HCT116 (cell line): ENCODE data around the gene SLC8A1. TPM values are rescaled to one million over a fixed set of nuclear protein-coding genes. Genes with fewer than 3 reads are reported as not detected.

ENCODE experiments used
- ATAC-seq: fragments of 200-7000 bp; cut with Tn5 transposase; 2 replicates; pipeline ENCODE4 v1.9.1; 2020; ENCODE audit warnings: mild to moderate bottlenecking, moderate library complexity
- BruUV-seq: library from RNA; stranded (reverse); fragments of 400-500 nt; replicated peaks from 2 replicates; lab custom pipeline; 2021; lab: Mats Ljungman, UMichigan
- CTCF ChIA-PET: fragments of 300-600 bp; sonication (Branson Sonifier 250); formaldehyde crosslinking; loops from one replicate; lab custom pipeline; 2021; ENCODE audit warnings: antibody characterized with exemption; lab: Charles Lee
- POLR2A ChIA-PET: fragments of 300-600, 350-600 bp; sonication (Branson Sonifier 250); formaldehyde crosslinking; loops from one replicate; lab custom pipeline; 2021; ENCODE audit warnings: antibody characterized with exemption; lab: Charles Lee
- RAD21 ChIA-PET, 2 experiments: fragments of 300-600 bp; sonication (Branson Sonifier 250); formaldehyde crosslinking; loops; one replicate each; lab custom pipeline; 2023; ENCODE audit warnings: low total read pairs in 2 of 2; ENCODE audit not compliant: uncharacterized antibody in 2 of 2, unreplicated experiment in 2 of 2, low non-redundant PET in 1 of 2; lab: Charles Lee
- DNase-seq: peaks from one replicate; pipeline ENCODE4 v3.0.0-alpha.2; 2010; ENCODE audit warnings: low read depth, low spot score
- H2AFZ ChIP-seq: fragments of 200-600 bp; shearing (Covaris generic), sonication (generic); 2 replicates; pipeline ENCODE4 v1.6.1; 2017; ENCODE audit warnings: low read depth, mixed run types, mixed read lengths, antibody characterized with exemption, low read length; ENCODE audit not compliant: poor library complexity, severe bottlenecking
- H3K27ac ChIP-seq: 2 replicates; pipeline ENCODE4 v1.5.1; 2012; ENCODE audit warnings: low read depth, low read length
- H3K27me3 ChIP-seq: fragments of 200-600 bp; sonication (generic); 2 replicates; pipeline ENCODE4 v1.6.1; 2016; ENCODE audit warnings: mixed run types, low read length, mixed read lengths; ENCODE audit not compliant: insufficient read depth
- H3K36me3 ChIP-seq, 2 experiments: fragments of 200-500 bp in 1 of 2; fragments of 200-600 bp in 1 of 2; sonication (Bioruptor generic) in 1 of 2; sonication (generic) in 1 of 2; 2 replicates each; pipeline versions ENCODE4 v1.5.1 to v1.6.1; 2014 to 2016; ENCODE audit warnings: low read length in 2 of 2, inconsistent platforms in 1 of 2, mixed read lengths in 1 of 2, mixed run types in 1 of 2; ENCODE audit not compliant: insufficient read depth in 2 of 2, control insufficient read depth in 1 of 2
- H3K4me1 ChIP-seq, 2 experiments: fragments of 200-600 bp in 1 of 2; sonication (generic) in 1 of 2; 2 replicates each; pipeline versions ENCODE4 v1.5.1 to v1.6.1; 2012 to 2017; ENCODE audit warnings: low read length in 2 of 2, inconsistent platforms in 1 of 2, mild to moderate bottlenecking in 1 of 2, mixed read lengths in 1 of 2, mixed run types in 1 of 2, moderate library complexity in 1 of 2; ENCODE audit not compliant: insufficient read depth in 2 of 2, control insufficient read depth in 1 of 2
- H3K4me2 ChIP-seq: fragments of 200-600 bp; sonication (generic); 2 replicates; pipeline ENCODE4 v1.6.1; 2017; ENCODE audit warnings: mixed run types, low read length, mixed read lengths
- H3K4me3 ChIP-seq, 2 experiments: fragments of 200-600 bp in 1 of 2; sonication (generic) in 1 of 2; replicated peaks in 1 of 2; 2 replicates each; pipeline ENCODE4 v1.5.1; 2011 to 2016; ENCODE audit warnings: low read length in 2 of 2, control low read depth in 1 of 2, low read depth in 1 of 2, mild to moderate bottlenecking in 1 of 2, mixed read lengths in 1 of 2, mixed run types in 1 of 2
- H3K79me2 ChIP-seq: fragments of 200-600 bp; sonication (generic); 2 replicates; pipeline ENCODE4 v1.6.1; 2017; ENCODE audit warnings: mild to moderate bottlenecking, mixed run types, low read length, moderate library complexity, mixed read lengths; ENCODE audit not compliant: insufficient read depth
- H3K9ac ChIP-seq: fragments of 200-600 bp; sonication (generic); 2 replicates; pipeline ENCODE4 v1.6.1; 2016; ENCODE audit warnings: low read length, mixed read lengths
- H3K9me2 ChIP-seq: fragments of 200-600 bp; sonication (generic), shearing (Covaris generic); 2 replicates; pipeline ENCODE4 v1.6.1; 2017; ENCODE audit warnings: mixed run types, mild to moderate bottlenecking, moderate library complexity; ENCODE audit not compliant: insufficient read depth
- H3K9me3 ChIP-seq, 2 experiments: fragments of 200-500 bp in 1 of 2; fragments of 200-600 bp in 1 of 2; sonication (Bioruptor generic) in 1 of 2; sonication (generic) in 1 of 2; 2 replicates each; pipeline ENCODE4 v1.6.1; 2014 to 2017; ENCODE audit warnings: low read length in 2 of 2, mixed read lengths in 2 of 2, inconsistent platforms in 1 of 2, low read depth in 1 of 2, mild to moderate bottlenecking in 1 of 2, mixed run types in 1 of 2, moderate library complexity in 1 of 2; ENCODE audit not compliant: control insufficient read depth in 1 of 2, insufficient read depth in 1 of 2
- H4K20me1 ChIP-seq: fragments of 200-600 bp; sonication (generic), shearing (Covaris generic); 2 replicates; pipeline ENCODE4 v1.6.1; 2017; ENCODE audit warnings: mixed run types, mild to moderate bottlenecking, moderate library complexity; ENCODE audit not compliant: insufficient read depth
- CBX3 ChIP-seq: IDR thresholded peaks from 2 replicates; pipeline ENCODE4 v1.6.1; 2012; ENCODE audit warnings: low read depth
- CEBPB ChIP-seq: IDR thresholded peaks from 2 replicates; pipeline ENCODE4 v1.6.1; 2012; ENCODE audit warnings: low read depth
- ELF1 ChIP-seq: IDR thresholded peaks from 2 replicates; pipeline ENCODE4 v1.6.1; 2012; ENCODE audit warnings: low read depth, borderline replicate concordance
- EZH2 ChIP-seq: fragments of 200-600 bp; sonication (generic); IDR thresholded peaks from 2 replicates; pipeline ENCODE4 v1.6.1; 2017; ENCODE audit warnings: antibody characterized with exemption, mixed run types
- EZH2phosphoT487 ChIP-seq: fragments of 200-600 bp; IDR thresholded peaks from 2 replicates; pipeline ENCODE4 v1.6.1; 2018; ENCODE audit warnings: antibody characterized with exemption, borderline replicate concordance
- FOSL1 ChIP-seq: IDR thresholded peaks from 2 replicates; pipeline ENCODE4 v1.6.1; 2012; ENCODE audit warnings: low read depth
- JUND ChIP-seq: IDR thresholded peaks from 2 replicates; pipeline ENCODE4 v1.6.1; 2012
- POLR2A ChIP-seq: IDR thresholded peaks from 2 replicates; pipeline ENCODE4 v1.7.0; 2011; ENCODE audit warnings: borderline replicate concordance; ENCODE audit not compliant: insufficient read depth, insufficient read length; ENCODE audit errors: extremely low read depth
- POLR2AphosphoS5 ChIP-seq: IDR thresholded peaks from 2 replicates; pipeline ENCODE4 v1.6.1; 2011; ENCODE audit warnings: mild to moderate bottlenecking, low read depth, low read length, moderate library complexity
- RAD21 ChIP-seq: IDR thresholded peaks from 2 replicates; pipeline ENCODE4 v1.6.1; 2012; ENCODE audit warnings: low read depth, mild to moderate bottlenecking
- SP1 ChIP-seq: IDR thresholded peaks from 2 replicates; pipeline ENCODE4 v1.6.1; 2012; ENCODE audit warnings: low read depth
- SRF ChIP-seq: IDR thresholded peaks from 2 replicates; pipeline ENCODE4 v1.6.1; 2012; ENCODE audit warnings: low read depth
- TCF7L2 ChIP-seq: IDR thresholded peaks from 2 replicates; pipeline ENCODE4 v1.7.0; 2011; ENCODE audit warnings: borderline replicate concordance, inconsistent platforms; ENCODE audit not compliant: insufficient read depth, insufficient read length; ENCODE audit errors: extremely low read depth
- YY1 ChIP-seq: IDR thresholded peaks from 2 replicates; pipeline ENCODE4 v1.6.1; 2011; ENCODE audit warnings: low read length, low read depth, moderate library complexity, mild to moderate bottlenecking; ENCODE audit not compliant: insufficient replicate concordance; ENCODE audit errors: extremely low read depth
- ZFX ChIP-seq: fragments of 450-650 bp; IDR thresholded peaks from 2 replicates; pipeline ENCODE4 v1.6.1; 2017
- ZNF274 ChIP-seq: fragments of 200-500 bp; sonication (Bioruptor generic); IDR thresholded peaks from 2 replicates; pipeline ENCODE4 v1.6.1; 2014; ENCODE audit warnings: mild to moderate bottlenecking, low read depth, low read length, inconsistent platforms
- intact Hi-C: fragments of 100-400 bp; cut with micrococcal nuclease; formaldehyde crosslinking; loops from 2 replicates; pipeline ENCODE4 v1.10.0; 2022
- total RNA-seq: library from RNA; stranded (reverse); gene quantifications from one replicate; pipeline ENCODE4 v1.2.1, GENCODE V29; 2021; ENCODE audit not compliant: unreplicated experiment
- TF ChIP-seq, protein P1 (sequence below): IDR thresholded peaks from 2 replicates; pipeline ENCODE4 v1.6.1; 2012
- TF ChIP-seq, protein P2 (sequence below): IDR thresholded peaks from 2 replicates; pipeline ENCODE4 v1.6.1; 2012
- TF ChIP-seq, protein P3 (sequence below), 3 experiments: fragments of 200-600 bp in 1 of 3; sonication (generic) in 1 of 3; IDR thresholded peaks in 2 of 3; conservative IDR thresholded peaks in 1 of 3; 2 replicates each; pipeline ENCODE4 v1.5.1; 2012 to 2017; ENCODE audit warnings: low read depth in 2 of 3, low read length in 2 of 3, antibody characterized with exemption in 1 of 3, borderline replicate concordance in 1 of 3, control low read depth in 1 of 3, mild to moderate bottlenecking in 1 of 3, mixed read lengths in 1 of 3, mixed run types in 1 of 3, moderate library complexity in 1 of 3; ENCODE audit not compliant: insufficient read depth in 1 of 3

The SLC8A1 gene
- total RNA-seq, 1 experiment from 2014 or later = 0.07 TPM

DNA sequence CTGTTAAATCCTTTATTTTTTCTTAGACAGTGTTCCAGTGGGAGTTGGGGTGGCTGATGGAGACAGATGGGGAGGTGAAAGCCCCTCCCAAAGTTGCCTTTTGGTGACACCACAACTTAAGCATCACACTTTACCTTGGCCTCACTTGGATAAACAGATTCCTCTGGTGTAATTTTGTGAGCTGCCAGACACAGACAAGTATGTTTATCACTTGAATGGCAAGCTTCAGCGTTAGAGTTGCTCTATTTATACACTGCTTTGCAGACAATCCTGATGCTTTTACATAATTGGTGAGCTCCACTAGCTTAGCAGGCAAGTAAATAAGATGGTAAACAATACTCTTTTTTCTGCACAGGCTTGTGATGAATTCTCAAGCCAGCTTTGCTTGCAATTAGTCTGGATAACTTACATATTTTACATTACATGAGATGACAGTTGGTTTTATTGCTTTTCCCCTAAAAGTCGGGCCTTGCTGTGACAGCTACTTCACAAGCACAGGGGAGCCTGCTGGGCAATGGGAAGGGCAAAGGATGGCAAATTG is 226.2 kb downstream of the SLC8A1 start:
- ChIA-PET CTCF (no interaction called here), RAD21 (no interaction called here), POLR2A (no interaction called here)
- no TSS peak for BruUV-seq
- Histone ChIP-seq H4K20me1 (no peaks in the 10 kb centered on the region), H3K9me3 (no peaks in the 10 kb centered on the region), H3K4me2 (no peak overlapping the region), H2AFZ (no peak overlapping the region), H3K79me2 (no peaks in the 10 kb centered on the region), H3K27me3 (peaks cover 10% of the 10 kb centered on the region; the same call in 1 of the 2 replicates), H3K9me2 (no peaks in the 10 kb centered on the region), H3K27ac (no peak overlapping the region), H3K4me3 (no peak overlapping the region), H3K4me1 (no peaks in the 10 kb centered on the region), H3K36me3 (no peaks in the 10 kb centered on the region), H3K9ac (no peak overlapping the region)
- ATAC-seq (no peak), DNase-seq (no peak)
- TF ChIP-seq ZNF274 (no peak), CEBPB (no peak), POLR2A (no peak), FOSL1 (no peak), POLR2AphosphoS5 (no peak), ELF1 (no peak), SRF (no peak), YY1 (no peak)
- TF ChIP-seq, protein P1, sequence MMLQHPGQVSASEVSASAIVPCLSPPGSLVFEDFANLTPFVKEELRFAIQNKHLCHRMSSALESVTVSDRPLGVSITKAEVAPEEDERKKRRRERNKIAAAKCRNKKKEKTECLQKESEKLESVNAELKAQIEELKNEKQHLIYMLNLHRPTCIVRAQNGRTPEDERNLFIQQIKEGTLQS = no peak
- TF ChIP-seq, protein P2, sequence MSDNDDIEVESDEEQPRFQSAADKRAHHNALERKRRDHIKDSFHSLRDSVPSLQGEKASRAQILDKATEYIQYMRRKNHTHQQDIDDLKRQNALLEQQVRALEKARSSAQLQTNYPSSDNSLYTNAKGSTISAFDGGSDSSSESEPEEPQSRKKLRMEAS = no peak
- intact Hi-C loops = no loop called here

DNA sequence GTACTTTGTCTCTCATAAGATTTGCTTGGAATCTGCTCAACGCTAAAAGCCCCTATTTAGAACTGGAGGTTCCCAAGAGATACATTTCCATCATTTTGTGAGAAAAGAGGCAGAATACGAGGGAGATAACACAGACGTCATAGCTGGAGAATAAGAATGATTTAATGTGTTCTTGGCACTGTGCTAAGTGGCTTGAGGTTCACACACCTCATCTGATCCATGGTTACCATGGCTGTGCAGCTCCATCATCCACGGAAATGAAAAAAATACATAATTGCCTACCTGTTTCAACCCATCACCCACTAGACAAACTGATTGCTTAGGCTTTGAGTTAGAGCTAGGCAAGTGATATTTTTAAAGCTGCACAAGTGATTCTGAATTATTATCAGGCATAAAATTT is 227.6 kb downstream of the SLC8A1 start:
- DNase-seq (no peak), ATAC-seq (no peak)
- Histone ChIP-seq H3K79me2 (no peaks in the 10 kb centered on the region), H3K4me3 (no peak overlapping the region), H3K9ac (no peak overlapping the region), H3K9me3 (no peaks in the 10 kb centered on the region), H4K20me1 (no peaks in the 10 kb centered on the region), H3K27me3 (peaks cover 7% of the 10 kb centered on the region; the same call in 1 of the 2 replicates), H3K4me1 (no peaks in the 10 kb centered on the region), H3K36me3 (no peaks in the 10 kb centered on the region)
- ChIA-PET CTCF (no interaction called here), RAD21 (no interaction called here)
- intact Hi-C loops = no loop called here
- TF ChIP-seq SP1 = no peak
- no peak for TF ChIP-seq RAD21
- TF ChIP-seq CEBPB = no peak
- no peak for TF ChIP-seq EZH2
- TF ChIP-seq, protein P3, sequence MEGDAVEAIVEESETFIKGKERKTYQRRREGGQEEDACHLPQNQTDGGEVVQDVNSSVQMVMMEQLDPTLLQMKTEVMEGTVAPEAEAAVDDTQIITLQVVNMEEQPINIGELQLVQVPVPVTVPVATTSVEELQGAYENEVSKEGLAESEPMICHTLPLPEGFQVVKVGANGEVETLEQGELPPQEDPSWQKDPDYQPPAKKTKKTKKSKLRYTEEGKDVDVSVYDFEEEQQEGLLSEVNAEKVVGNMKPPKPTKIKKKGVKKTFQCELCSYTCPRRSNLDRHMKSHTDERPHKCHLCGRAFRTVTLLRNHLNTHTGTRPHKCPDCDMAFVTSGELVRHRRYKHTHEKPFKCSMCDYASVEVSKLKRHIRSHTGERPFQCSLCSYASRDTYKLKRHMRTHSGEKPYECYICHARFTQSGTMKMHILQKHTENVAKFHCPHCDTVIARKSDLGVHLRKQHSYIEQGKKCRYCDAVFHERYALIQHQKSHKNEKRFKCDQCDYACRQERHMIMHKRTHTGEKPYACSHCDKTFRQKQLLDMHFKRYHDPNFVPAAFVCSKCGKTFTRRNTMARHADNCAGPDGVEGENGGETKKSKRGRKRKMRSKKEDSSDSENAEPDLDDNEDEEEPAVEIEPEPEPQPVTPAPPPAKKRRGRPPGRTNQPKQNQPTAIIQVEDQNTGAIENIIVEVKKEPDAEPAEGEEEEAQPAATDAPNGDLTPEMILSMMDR (IDR thresholded peaks at IDR 0.05 in 2 of 3, conservative IDR thresholded peaks at IDR 0.05 in 1 of 3; ENCODE audit: borderline replicate concordance in 1 of 3, insufficient read depth in 1 of 3, low read depth in 2 of 3, low read length in 2 of 3) = no peak
- TF ChIP-seq ZFX = no peak
- TF ChIP-seq, protein P1 = no peak
- no peak for TF ChIP-seq ZNF274
- TF ChIP-seq CBX3 = no peak
- TF ChIP-seq POLR2AphosphoS5 = no peak
- no peak for TF ChIP-seq FOSL1
- no peak for TF ChIP-seq JUND
- TF ChIP-seq TCF7L2 = no peak
- no peak for TF ChIP-seq EZH2phosphoT487
- TF ChIP-seq, all 23 proteins: peak for 0
- Histone ChIP-seq H3K9me2 (no peaks in the 10 kb centered on the region), H3K27ac (no peak overlapping the region), H3K4me2 (no peak overlapping the region), H2AFZ (no peak overlapping the region)
- no TSS peak for BruUV-seq
- POLR2A ChIA-PET = no interaction called here
